Brain microvascular endothelial cell (primary cell): Measurements from ENCODE around the gene ARVCF.

Experiments used
- DNase-seq: peaks from one replicate; pipeline ENCODE4 v3.0.0-alpha.2; 2020
- H3K27ac ChIP-seq: fragments of 250-450 bp; sonication (Bioruptor Pico); 2 replicates; pipeline ENCODE4 v1.5.1; 2020; ENCODE audit warnings: mild to moderate bottlenecking, moderate library complexity
- H3K27me3 ChIP-seq: fragments of 250-450 bp; sonication (Bioruptor Pico); replicated peaks from 2 replicates; pipeline ENCODE4 v1.5.1; 2020; ENCODE audit warnings: mild to moderate bottlenecking
- H3K36me3 ChIP-seq: fragments of 250-450 bp; sonication (Bioruptor Pico); replicated peaks from 2 replicates; pipeline ENCODE4 v1.5.1; 2020; ENCODE audit warnings: mild to moderate bottlenecking
- H3K4me3 ChIP-seq: 2 replicates; pipeline ENCODE4 v1.5.1; 2011; ENCODE audit warnings: low read depth, mild to moderate bottlenecking, control low read depth, low read length, moderate library complexity
- in situ Hi-C: cut with HindIII; loops from 2 replicates; pipeline ENCODE4 v1.10.0; 2017; ENCODE audit warnings: low sequenced_read_pairs, low pct_ligation_motif_present
- TF ChIP-seq, protein P1 (sequence below): IDR thresholded peaks from 2 replicates; pipeline ENCODE4 v1.5.1; 2011; ENCODE audit warnings: low read depth, mild to moderate bottlenecking, moderate library complexity, low read length, control low read depth, inconsistent platforms; ENCODE audit errors: missing control alignments

The ARVCF gene

DNA sequence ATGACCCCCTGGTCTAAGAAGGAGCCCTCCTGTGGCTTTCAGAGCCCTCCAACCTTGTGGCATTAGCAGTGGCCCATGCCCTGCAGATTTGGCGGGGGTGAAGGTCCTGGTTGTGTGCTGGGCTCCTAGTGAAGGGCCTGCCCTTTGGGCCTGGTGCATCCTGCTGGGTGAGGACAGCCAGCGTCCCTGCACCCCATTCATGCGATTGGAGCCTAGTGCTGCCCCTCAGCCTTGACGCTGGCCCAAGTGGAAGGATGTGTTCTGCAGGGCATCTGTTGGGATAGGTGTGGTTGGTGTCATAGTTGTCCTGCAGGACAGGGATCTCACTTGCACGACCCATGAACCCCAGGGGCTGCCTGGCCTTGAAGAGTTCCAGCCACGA, 35.3 kb upstream of the ARVCF start:
- Histone ChIP-seq H3K36me3 (peaks cover 43% of the 10 kb centered on the region), H3K27me3 (no peaks in the 10 kb centered on the region), H3K27ac (no peak overlapping the region)

DNA sequence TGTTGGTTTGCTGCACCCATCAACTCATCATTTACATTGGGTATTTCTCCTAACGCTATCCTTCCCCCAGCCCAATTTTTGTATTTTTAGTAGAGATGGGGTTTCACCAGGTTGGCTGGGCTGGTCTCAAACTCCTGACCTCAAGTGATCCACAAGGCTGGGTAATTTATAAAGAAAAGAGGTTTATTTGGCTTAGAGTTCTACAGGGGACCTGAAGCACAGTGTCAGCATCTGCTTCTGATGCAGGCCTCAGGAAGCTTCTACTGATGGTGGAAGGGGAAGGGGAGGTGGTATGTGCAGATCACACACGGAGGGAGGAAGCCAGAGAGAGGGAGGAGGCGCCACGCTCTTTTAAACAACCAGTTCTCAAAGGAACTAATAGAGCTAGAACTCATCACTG, 30.1 kb upstream of the ARVCF start:
- in situ Hi-C loops = no loop called here
- peaks cover 33% of the 10 kb centered on the region for H3K36me3 ChIP-seq
- no peaks in the 10 kb centered on the region for H3K27me3 ChIP-seq
- H3K27ac ChIP-seq = no peak overlapping the region
- no peak overlapping the region for H3K4me3 ChIP-seq
- DNase-seq = no peak
- TF ChIP-seq, protein P1, sequence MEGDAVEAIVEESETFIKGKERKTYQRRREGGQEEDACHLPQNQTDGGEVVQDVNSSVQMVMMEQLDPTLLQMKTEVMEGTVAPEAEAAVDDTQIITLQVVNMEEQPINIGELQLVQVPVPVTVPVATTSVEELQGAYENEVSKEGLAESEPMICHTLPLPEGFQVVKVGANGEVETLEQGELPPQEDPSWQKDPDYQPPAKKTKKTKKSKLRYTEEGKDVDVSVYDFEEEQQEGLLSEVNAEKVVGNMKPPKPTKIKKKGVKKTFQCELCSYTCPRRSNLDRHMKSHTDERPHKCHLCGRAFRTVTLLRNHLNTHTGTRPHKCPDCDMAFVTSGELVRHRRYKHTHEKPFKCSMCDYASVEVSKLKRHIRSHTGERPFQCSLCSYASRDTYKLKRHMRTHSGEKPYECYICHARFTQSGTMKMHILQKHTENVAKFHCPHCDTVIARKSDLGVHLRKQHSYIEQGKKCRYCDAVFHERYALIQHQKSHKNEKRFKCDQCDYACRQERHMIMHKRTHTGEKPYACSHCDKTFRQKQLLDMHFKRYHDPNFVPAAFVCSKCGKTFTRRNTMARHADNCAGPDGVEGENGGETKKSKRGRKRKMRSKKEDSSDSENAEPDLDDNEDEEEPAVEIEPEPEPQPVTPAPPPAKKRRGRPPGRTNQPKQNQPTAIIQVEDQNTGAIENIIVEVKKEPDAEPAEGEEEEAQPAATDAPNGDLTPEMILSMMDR = no peak

More for the DNA sequence above, 35.3 kb upstream of the ARVCF start:
- in situ Hi-C loops = no loop called here
- no peak overlapping the region for H3K4me3 ChIP-seq
- no peak for DNase-seq
- TF ChIP-seq, protein P1 = no peak

DNA sequence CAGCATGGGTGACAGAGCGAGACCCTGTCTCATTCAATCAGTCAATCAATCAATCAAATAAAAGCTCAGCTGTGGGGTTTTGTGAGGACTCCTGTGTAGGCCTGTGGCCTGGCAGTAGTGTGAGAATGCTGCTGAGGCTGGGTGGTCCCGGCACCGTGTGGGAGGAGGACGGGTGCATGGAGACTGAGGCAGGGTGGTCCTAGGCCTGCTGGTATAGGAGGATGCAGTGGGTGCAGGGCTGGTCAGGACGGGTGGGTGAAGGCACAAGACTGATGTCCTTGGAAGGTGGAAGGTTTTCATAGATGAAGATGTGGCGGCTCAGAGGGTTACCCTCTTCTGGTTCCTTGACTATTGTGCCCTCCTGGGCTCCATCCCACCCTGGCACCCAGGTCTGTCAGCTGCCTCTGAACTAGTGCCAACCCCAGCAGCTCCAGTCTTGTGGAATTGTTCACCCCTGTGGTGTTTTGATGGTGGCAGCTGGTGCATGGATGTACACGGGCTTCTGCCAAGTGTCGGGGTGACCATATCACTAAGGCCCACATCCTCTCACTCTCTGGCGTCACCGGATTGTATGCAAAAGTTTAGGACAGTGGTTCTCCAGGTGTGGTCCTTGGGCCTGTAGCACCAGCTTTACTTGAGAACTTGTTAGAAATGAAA, 28.0 kb upstream of the ARVCF start:
- H3K27me3 ChIP-seq = no peaks in the 10 kb centered on the region
- DNase-seq = no peak
- TF ChIP-seq, protein P1 = no peak
- H3K36me3 ChIP-seq = peaks cover 30% of the 10 kb centered on the region
- H3K4me3 ChIP-seq = no peak overlapping the region
- no peak overlapping the region for H3K27ac ChIP-seq
- in situ Hi-C loops = no loop called here

DNA sequence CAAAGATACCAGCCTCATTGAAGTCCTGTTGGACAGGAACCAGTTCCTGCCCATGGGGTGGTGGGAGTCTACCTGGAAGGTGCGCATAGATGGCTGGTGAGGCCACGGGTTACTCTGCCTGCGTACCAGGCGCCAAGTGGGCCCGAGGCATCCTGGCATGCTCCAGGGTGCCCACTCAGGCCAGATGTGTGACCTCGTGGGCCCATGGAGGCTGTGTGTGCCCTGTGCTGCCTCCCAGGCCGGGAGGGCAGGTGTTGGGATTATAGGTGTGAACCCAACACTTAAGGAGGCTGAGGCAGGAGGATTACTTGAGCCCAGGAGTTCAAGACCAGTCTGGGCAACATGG, 27.3 kb upstream of the ARVCF start:
- Histone ChIP-seq H3K4me3 (no peak overlapping the region), H3K27me3 (no peaks in the 10 kb centered on the region), H3K36me3 (peaks cover 29% of the 10 kb centered on the region), H3K27ac (no peak overlapping the region)
- no peak for DNase-seq
- TF ChIP-seq, protein P1 = no peak
- in situ Hi-C loops = no loop called here

- peaks cover 28% of the 10 kb centered on the region for H3K36me3 ChIP-seq
Measured at GRCh38 chr22:20043057-20043996, 26.7 kb upstream of the ARVCF start.

More at GRCh38 chr22:20043057-20043996, 26.7 kb upstream of the ARVCF start:
- H3K4me3 ChIP-seq = no peak overlapping the region
- no peaks in the 10 kb centered on the region for H3K27me3 ChIP-seq
- TF ChIP-seq, protein P1 = no peak
- no peak for DNase-seq
- in situ Hi-C loops = no loop called here
- H3K27ac ChIP-seq = no peak overlapping the region
